Spinal cord (tissue), 10 donors: Measurements from ENCODE around the gene EFCAB5. TPM values are rescaled to one million over a fixed set of nuclear protein-coding genes. Genes with fewer than 3 reads are reported as not detected.
A peak's percentile ranks its signal among the peaks of the same experiment; 100 is the strongest.
"Not testable (repeated sequence)": the region's sequence is repeated elsewhere in the genome, so short reads cannot be mapped to it uniquely, and the experiment has no call there.

Source experiments
- DNase-seq, 6 donors: peaks; one replicate each; pipeline versions ENCODE4 v3.0.0 to v3.0.0-alpha.2; 2013 to 2015; ENCODE audit warnings: low spot score in 6 of 6, low read depth in 4 of 6
- H3K27ac ChIP-seq: one replicate; pipeline ENCODE4 v1.5.1; 2013; ENCODE audit warnings: low read depth, low read length, control low read depth
- H3K27me3 ChIP-seq: one replicate; pipeline ENCODE4 v1.6.1; 2013; ENCODE audit warnings: low read length; ENCODE audit not compliant: control insufficient read depth, insufficient read depth
- H3K36me3 ChIP-seq: one replicate; pipeline ENCODE4 v1.6.1; 2013; ENCODE audit warnings: low read length; ENCODE audit not compliant: control insufficient read depth, insufficient read depth
- H3K4me1 ChIP-seq: one replicate; pipeline ENCODE4 v1.6.1; 2013; ENCODE audit warnings: low read length; ENCODE audit not compliant: control insufficient read depth, insufficient read depth
- H3K4me3 ChIP-seq: one replicate; pipeline ENCODE4 v1.5.1; 2013; ENCODE audit warnings: low read depth, low read length, control low read depth
- H3K9me3 ChIP-seq: one replicate; pipeline ENCODE4 v1.6.1; 2013; ENCODE audit warnings: low read length; ENCODE audit not compliant: control insufficient read depth, insufficient read depth
- WGBS: methylation state at CpG from one replicate; pipeline ENCODE4 v1.1.5; 2013; ENCODE audit warnings: missing lambda C conversion rate; ENCODE audit not compliant: insufficient coverage; 5-methylcytosine and 5-hydroxymethylcytosine counted together
- polyA plus RNA-seq, 2 donors: library from polyadenylated mRNA; unstranded; fragments of 120-200 nt; gene quantifications; one replicate each; pipeline ENCODE4 v1.2.1, GENCODE V29; 2013; ENCODE audit not compliant: insufficient read length in 2 of 2
- total RNA-seq, 2 donors: library from RNA; depleted of rRNA in 1 of 2; stranded (reverse); fragments of 120-200 nt in 1 of 2; fragments of >200 nt in 1 of 2; gene quantifications; one replicate each; pipeline versions ENCODE4 v1.2.3 to v1.2.4, GENCODE V29; 2013 to 2014
- donor health status: healthy.

The EFCAB5 gene
- total and polyA plus RNA-seq, 4 donors = 1.6 to 2.5 (median 2.1) TPM

DNA sequence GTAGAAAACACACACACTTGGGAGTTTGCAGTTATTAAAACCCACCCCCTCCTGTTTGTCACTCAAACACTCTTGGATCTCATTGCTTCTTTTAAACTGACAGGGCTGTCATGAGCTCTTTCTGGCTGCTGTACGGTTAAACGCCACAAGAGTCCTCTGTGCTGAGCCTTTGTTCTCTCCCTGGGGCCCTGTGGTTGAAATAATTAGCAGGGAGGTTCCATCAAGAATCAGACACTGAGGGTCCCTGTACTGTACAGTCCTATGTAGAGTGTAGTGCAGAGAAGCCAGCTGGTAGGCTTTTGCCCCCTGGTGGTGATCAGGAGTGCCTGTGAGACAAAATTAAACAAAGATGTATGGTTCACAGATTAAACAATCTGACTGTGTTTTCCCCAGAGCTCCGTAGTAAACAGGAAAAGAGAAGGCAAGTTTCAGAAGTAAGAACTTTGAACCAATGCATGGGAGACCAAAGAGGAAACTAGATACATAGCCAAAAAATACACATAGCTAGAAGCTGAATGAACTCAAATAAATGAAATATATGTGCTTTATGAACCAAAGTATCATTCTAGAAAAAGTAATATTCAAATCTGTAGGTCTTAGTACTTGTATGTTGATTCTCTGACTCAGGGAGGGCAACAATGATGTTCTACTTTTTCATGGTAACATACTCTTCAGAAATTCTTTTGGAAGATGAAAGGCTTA, 10.1 kb upstream of the EFCAB5 start:
- Histone ChIP-seq H3K27ac (peak overlapping the region; percentile 89), H3K36me3 (no peaks in the 10 kb centered on the region), H3K9me3 (no peaks in the 10 kb centered on the region), H3K27me3 (no peaks in the 10 kb centered on the region), H3K4me3 (peak overlapping the region; percentile 89), H3K4me1 (peaks cover 7% of the 10 kb centered on the region)
- peak in 5 of 6 donors; percentile 55 to 97 (median 74) for DNase-seq
- WGBS = 0% methylated on average over 2 of the region's 3 CpGs

DNA sequence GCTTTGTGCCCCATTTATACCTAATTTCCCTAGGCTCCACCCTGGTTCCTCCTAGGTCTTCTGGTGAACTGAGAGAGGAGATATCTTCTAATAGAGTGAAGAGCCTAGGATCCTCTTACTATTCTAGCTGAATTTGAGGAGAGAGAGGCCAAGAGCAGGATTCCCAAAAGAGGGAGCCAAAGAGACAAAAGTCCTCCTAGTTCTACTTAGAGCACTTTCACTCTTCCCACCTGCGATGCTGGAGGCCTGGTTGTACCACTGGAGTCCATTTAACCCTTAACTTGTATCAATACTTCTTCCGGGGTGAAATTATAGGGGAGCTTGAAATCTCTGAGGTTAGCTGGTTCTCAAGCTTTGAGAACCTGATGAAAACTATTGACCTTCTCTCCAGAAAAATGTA, 8.1 kb upstream of the EFCAB5 start:
- no peak overlapping the region for H3K27ac ChIP-seq
- no peak overlapping the region for H3K4me3 ChIP-seq
- no CpG with 5 or more reads among the region's 2 CpGs for WGBS
- DNase-seq = peak in 2 of 6 donors; percentile 17 to 32
- no peaks in the 10 kb centered on the region for H3K27me3 ChIP-seq
- H3K4me1 ChIP-seq = peaks cover 5% of the 10 kb centered on the region
- no peaks in the 10 kb centered on the region for H3K36me3 ChIP-seq
- no peaks in the 10 kb centered on the region for H3K9me3 ChIP-seq

DNA sequence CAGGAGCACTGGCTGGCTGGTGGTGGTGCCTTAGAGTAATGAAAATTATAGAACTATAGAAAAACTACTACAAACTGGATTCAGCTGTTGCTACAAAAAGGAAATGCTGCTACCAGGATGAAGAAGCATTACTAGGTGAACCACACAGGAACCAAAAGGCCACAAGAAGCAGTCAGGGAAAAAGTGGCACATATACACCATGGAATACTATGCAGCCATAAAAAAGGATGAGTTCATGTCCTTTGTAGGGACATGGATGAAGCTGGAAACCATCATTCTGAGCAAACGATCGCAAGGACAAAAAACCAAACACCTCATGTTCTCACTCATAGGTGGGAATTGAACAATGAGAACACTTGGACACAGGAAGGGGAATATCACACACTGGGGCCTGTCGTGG, 5.5 kb upstream of the EFCAB5 start:
- H3K9me3 ChIP-seq, DNase-seq, H3K27me3 ChIP-seq, H3K27ac ChIP-seq, H3K4me1 ChIP-seq, H3K4me3 ChIP-seq, H3K36me3 ChIP-seq: not testable (repeated sequence)
- WGBS = no CpG with 5 or more reads among the region's 3 CpGs

DNA sequence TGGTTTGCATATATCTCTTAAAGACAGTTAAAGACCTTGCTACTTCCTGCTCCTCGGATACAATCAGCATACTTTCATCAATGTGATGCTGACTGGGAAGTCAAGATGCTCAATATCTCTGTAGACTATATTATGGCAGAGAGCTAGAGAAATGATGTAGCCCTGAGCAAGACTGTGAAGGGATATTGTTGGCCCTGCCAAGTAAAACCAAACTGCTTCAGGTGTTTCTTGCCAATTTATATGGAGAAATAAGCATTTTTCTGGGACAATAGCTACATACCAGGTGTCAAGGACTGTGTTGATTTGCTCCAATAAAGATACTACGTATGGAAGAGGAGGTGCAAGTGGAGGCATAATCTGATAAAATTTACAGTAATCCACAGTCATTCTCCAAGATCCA, 4.7 kb upstream of the EFCAB5 start:
- Histone ChIP-seq H3K27me3 (no peaks in the 10 kb centered on the region), H3K36me3 (no peaks in the 10 kb centered on the region), H3K4me1 (no peaks in the 10 kb centered on the region), H3K9me3 (no peaks in the 10 kb centered on the region), H3K27ac (no peak overlapping the region), H3K4me3 (no peak overlapping the region)
- no CpG with 5 or more reads among the region's 2 CpGs for WGBS
- DNase-seq = no peak

DNA sequence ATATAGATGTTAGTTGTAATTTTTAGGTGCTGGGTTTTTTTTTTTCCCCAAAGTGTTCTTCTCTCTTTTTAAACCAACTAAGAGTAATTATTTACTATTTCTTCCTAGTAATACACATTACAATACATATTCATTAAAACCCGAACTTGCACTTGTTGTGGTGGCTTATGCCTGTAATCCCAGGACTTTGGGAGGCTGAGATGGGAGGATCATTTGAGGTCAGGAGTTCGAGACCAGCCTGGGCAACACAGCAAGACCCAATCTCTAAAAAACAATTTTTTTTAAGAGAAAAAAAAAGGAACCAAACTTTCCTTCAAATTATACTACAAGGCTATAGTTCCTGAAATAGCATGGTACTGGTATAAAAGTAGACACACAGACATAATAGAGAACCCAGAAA, 3.8 kb downstream of the EFCAB5 start:
- Histone ChIP-seq H3K4me3 (no peak overlapping the region), H3K9me3 (no peaks in the 10 kb centered on the region), H3K27me3 (no peaks in the 10 kb centered on the region), H3K27ac (no peak overlapping the region), H3K4me1 (no peaks in the 10 kb centered on the region), H3K36me3 (no peaks in the 10 kb centered on the region)
- DNase-seq = no peak
- no CpG with 5 or more reads among the region's 2 CpGs for WGBS

DNA sequence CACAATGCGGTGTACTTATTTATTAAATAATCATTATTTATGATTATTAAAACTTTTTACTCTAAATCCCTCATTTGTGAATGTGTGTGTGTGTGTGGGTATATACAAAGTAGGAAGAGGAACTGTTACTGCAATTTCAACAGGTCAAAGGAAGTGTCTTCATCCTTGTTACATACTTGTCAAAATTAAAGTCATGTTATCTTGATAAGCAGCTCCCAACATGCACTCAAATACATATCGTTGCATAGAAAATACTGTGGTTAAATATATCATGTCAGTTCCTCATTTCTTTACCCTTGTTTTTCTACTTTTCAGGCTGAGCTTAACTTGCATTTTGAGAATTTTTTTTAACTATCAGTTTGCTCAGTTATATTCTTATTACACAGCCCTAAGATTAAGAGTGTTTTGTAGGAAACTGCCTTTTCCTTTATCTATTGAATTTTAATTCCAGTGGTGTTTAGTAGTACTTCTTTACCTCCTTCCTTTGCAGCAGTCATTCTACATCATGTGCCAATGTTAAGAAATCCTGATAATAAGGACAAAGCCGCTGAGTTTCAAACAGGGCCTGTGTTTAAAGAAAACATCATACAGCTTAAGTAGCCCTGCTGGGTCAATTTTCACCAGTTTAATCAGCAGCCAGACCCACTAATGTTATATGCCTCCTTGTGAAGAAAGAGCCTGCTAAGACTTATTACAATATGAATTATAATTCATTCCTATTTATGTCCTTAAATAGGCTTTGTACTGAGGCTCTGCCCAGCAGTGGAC, 7.2 kb downstream of the EFCAB5 start:
- WGBS = no CpG with 5 or more reads among the region's 3 CpGs
- DNase-seq = peak in 1 of 6 donors; percentile 77
- H3K36me3 ChIP-seq = no peaks in the 10 kb centered on the region
- no peaks in the 10 kb centered on the region for H3K4me1 ChIP-seq
- no peaks in the 10 kb centered on the region for H3K9me3 ChIP-seq
- no peak overlapping the region for H3K27ac ChIP-seq
- H3K27me3 ChIP-seq = no peaks in the 10 kb centered on the region
- H3K4me3 ChIP-seq = no peak overlapping the region

DNA sequence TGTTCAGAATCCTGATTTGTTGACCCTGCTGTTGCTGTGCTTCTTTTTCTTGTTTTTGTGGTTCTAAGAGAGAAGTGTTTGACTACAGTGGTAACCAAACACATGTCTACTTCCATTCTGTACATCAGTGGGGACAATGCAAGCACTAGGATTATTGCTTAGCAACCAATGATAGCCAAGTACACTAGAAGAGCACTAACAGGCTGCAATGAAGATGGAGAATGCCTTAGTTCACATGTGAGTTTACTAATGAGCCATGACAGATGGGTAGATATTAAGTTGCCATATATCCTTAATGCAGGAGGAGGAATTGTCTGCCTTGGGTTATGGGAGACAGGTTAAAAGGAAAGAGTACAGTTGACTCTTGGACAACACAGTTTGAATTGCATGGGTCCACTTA, 8.3 kb downstream of the EFCAB5 start:
- Histone ChIP-seq H3K4me1 (no peaks in the 10 kb centered on the region), H3K27me3 (no peaks in the 10 kb centered on the region), H3K9me3 (peaks cover 5% of the 10 kb centered on the region), H3K4me3 (no peak overlapping the region), H3K36me3 (no peaks in the 10 kb centered on the region), H3K27ac (no peak overlapping the region)
- peak in 1 of 6 donors; percentile 41 for DNase-seq

DNA sequence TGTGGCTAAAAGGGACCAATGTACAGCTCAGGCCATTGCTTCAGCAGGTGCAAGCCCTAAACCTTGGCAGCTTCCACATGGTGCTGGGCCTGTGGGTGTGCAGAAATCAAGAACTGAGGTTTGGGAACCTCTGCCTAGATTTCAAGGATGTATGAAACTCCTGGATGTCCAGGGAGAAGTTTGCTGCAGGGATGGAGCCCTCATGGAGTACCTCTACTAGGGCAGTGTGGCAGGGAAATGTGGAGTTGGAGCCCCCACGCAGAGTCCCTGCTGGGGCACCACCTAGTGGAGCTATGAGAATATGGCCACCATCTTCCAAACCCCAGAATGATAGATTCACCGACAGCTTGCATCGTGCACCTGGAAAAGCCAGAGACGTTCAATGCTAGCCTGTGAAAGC, 13.0 kb downstream of the EFCAB5 start:
- Histone ChIP-seq H3K36me3 (no peaks in the 10 kb centered on the region), H3K4me3 (no peak overlapping the region), H3K27ac (no peak overlapping the region), H3K4me1 (no peaks in the 10 kb centered on the region), H3K27me3 (no peaks in the 10 kb centered on the region), H3K9me3 (peaks cover 5% of the 10 kb centered on the region)
- DNase-seq = no peak
- 86% methylated on average over 4 of the region's 4 CpGs for WGBS

DNA sequence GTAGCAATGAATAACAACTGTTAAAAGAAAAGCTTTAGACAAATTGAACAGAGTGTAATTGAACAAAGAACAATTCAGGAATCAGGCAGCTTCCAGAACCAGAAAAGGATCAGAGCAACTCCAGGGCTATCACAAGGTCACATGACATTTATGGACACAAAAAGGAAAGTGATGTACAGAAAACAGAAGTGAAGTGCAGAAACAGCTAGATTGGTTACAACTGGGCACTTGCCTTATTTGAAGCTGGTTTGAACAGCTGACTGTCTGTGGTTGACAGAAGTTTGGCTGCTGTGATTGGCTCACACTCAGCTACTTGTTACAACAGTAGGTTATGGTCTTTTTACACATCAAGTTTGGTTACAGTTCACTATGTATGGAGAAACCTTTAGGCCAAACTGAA, 14.8 kb downstream of the EFCAB5 start:
- Histone ChIP-seq H3K4me3 (no peak overlapping the region), H3K36me3 (no peaks in the 10 kb centered on the region), H3K4me1 (no peaks in the 10 kb centered on the region), H3K9me3 (peaks cover 5% of the 10 kb centered on the region), H3K27ac (no peak overlapping the region), H3K27me3 (no peaks in the 10 kb centered on the region)
- no peak for DNase-seq

DNA sequence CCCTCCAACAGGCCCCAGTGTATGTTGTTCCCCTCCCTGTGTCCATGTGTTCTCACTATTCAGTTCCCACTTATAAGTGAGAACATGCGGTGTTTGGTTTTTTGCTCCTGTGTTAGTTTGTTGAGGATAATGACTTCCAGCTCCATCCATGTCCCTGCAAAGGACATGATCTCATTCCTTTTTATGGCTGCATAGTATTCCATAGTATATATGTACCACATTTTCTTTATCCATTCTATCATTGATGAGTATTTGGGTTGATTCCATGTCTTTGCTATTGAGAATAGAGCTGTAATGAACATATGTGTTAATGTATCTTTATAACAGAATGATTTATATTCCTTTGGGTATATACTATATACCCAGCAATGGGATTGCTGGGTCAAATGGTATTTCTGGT, 16.1 kb downstream of the EFCAB5 start:
- WGBS = no CpG with 5 or more reads among the region's 1 CpG
- H3K27me3 ChIP-seq, H3K27ac ChIP-seq, DNase-seq, H3K36me3 ChIP-seq, H3K4me1 ChIP-seq, H3K4me3 ChIP-seq, H3K9me3 ChIP-seq: not testable (repeated sequence)
